ENCODE data around the gene CEBPA.

GRCh38 chr19:33266974-33267484, 35.3 kb downstream of the CEBPA start:
- TF ChIP-seq CTCF (conservative IDR thresholded peaks at IDR 0.05 in 1 of 2, IDR thresholded peaks at IDR 0.05 in 1 of 2; ENCODE audit: low read depth in 1 of 2, low read length in 2 of 2) (no peak), EZH2 (IDR thresholded peaks at IDR 0.05; ENCODE audit: low read length, missing control alignments) (no peak)

Measured in fibroblast of lung (primary cell).